GM12878 (cell line): ENCODE results near the gene HSPA12B. TPM values are rescaled to one million over a fixed set of nuclear protein-coding genes. Genes with fewer than 3 reads are reported as not detected.
A peak's percentile ranks its signal among the peaks of the same experiment; 100 is the strongest.

ENCODE experiments used
- ATAC-seq: fragments of 200-7000 bp; cut with Tn5 transposase; 3 replicates; pipeline ENCODE4 v1.9.1; 2020; ENCODE audit warnings: mild to moderate bottlenecking, moderate library complexity
- BruUV-seq: library from RNA; stranded (reverse); fragments of 400-500 nt; replicated peaks from 2 replicates; lab custom pipeline; 2021; lab: Mats Ljungman, UMichigan
- CTCF ChIA-PET: fragments of 300-600 bp; sonication (Branson Sonifier 250); formaldehyde crosslinking; extraction: SDS; loops from one replicate; lab custom pipeline; 2021; ENCODE audit warnings: inconsistent platforms; lab: Yijun Ruan, JAX
- POLR2A ChIA-PET: fragments of 350-600 bp; formaldehyde crosslinking; extraction: SDS; loops from one replicate; lab custom pipeline; 2021; ENCODE audit warnings: inconsistent platforms; lab: Charles Lee
- RAD21 ChIA-PET: fragments of 300-600 bp; sonication (Branson Sonifier 250); formaldehyde crosslinking; loops from one replicate; lab custom pipeline; 2023; ENCODE audit warnings: antibody characterized with exemption; ENCODE audit not compliant: unreplicated experiment; lab: Charles Lee
- SMC1A ChIA-PET: fragments of 300-600 bp; sonication (Branson Sonifier 250); formaldehyde crosslinking; loops from one replicate; lab custom pipeline; 2023; ENCODE audit not compliant: unreplicated experiment, uncharacterized antibody; lab: Charles Lee
- DNase-seq: peaks from one replicate; pipeline ENCODE4 v3.0.0-alpha.2; 2011; ENCODE audit warnings: low read depth, low spot score
- FAIRE-seq: peaks from 3 replicates; lab custom pipeline; 2011; peaks lifted over from hg19 to GRCh38; lab: Jason Lieb, UNC
- H2AFZ ChIP-seq: 2 replicates; pipeline ENCODE4 v1.6.0; 2011; ENCODE audit warnings: low read depth, low read length, control low read depth; ENCODE audit not compliant: control insufficient read depth
- H3K27ac ChIP-seq: 2 replicates; pipeline ENCODE4 v1.5.1; 2011; ENCODE audit warnings: control low read depth; ENCODE audit not compliant: control insufficient read depth, insufficient read depth
- H3K27me3 ChIP-seq, 2 experiments: replicated peaks in 1 of 2; 2 replicates each; pipeline versions ENCODE4 v1.6.0 to v1.6.1; 2011; ENCODE audit warnings: low read length in 1 of 2; ENCODE audit not compliant: control insufficient read depth in 2 of 2, insufficient read depth in 2 of 2
- H3K36me3 ChIP-seq, 2 experiments: 2 replicates each; pipeline ENCODE4 v1.5.1; 2011; ENCODE audit warnings: low read length in 1 of 2; ENCODE audit not compliant: control insufficient read depth in 2 of 2, insufficient read depth in 2 of 2
- H3K4me1 ChIP-seq: 2 replicates; pipeline ENCODE4 v1.6.1; 2011; ENCODE audit warnings: mild to moderate bottlenecking, low read length, moderate library complexity, mixed read lengths; ENCODE audit not compliant: control insufficient read depth, insufficient read depth
- H3K4me2 ChIP-seq: 2 replicates; pipeline ENCODE4 v1.6.0; 2011; ENCODE audit warnings: control low read depth; ENCODE audit not compliant: control insufficient read depth, insufficient read depth
- H3K4me3 ChIP-seq: fragments of 200-600 bp; sonication (generic); 2 replicates; pipeline ENCODE4 v1.5.1; 2016
- H3K79me2 ChIP-seq: 2 replicates; pipeline ENCODE4 v1.6.0; 2011; ENCODE audit warnings: low read length; ENCODE audit not compliant: control insufficient read depth, insufficient read depth
- H3K9ac ChIP-seq: 2 replicates; pipeline ENCODE4 v1.8.0; 2011; ENCODE audit warnings: low read length, control low read depth, mixed read lengths; ENCODE audit not compliant: control insufficient read depth, insufficient read depth
- H3K9me3 ChIP-seq: replicated peaks from 3 replicates; pipeline ENCODE4 v1.5.1; 2011; ENCODE audit warnings: mild to moderate bottlenecking, low read length; ENCODE audit not compliant: control insufficient read depth, insufficient read depth
- H4K20me1 ChIP-seq: 2 replicates; pipeline ENCODE4 v1.6.0; 2011; ENCODE audit not compliant: control insufficient read depth, insufficient read depth
- CREM ChIP-seq: IDR thresholded peaks from 2 replicates; pipeline ENCODE4 v1.6.1; 2014; ENCODE audit warnings: antibody characterized with exemption, low read depth
- ETV6 ChIP-seq, 2 experiments: fragments of 450-650 bp in 1 of 2; IDR thresholded peaks in 1 of 2; conservative IDR thresholded peaks in 1 of 2; 2 replicates each; pipeline ENCODE4 v1.6.1; 2014; ENCODE audit warnings: antibody characterized with exemption in 1 of 2, borderline replicate concordance in 1 of 2, low read depth in 1 of 2, mild to moderate bottlenecking in 1 of 2, moderate library complexity in 1 of 2
- IRF4 ChIP-seq: IDR thresholded peaks from 2 replicates; pipeline ENCODE4 v1.6.1; 2011; ENCODE audit warnings: low read depth, low read length
- PAX8 ChIP-seq: fragments of 450-650 bp; IDR thresholded peaks from 2 replicates; pipeline ENCODE4 v1.6.1; 2017; ENCODE audit warnings: mild to moderate bottlenecking, moderate library complexity
- YBX1 ChIP-seq: fragments of 450-650 bp; IDR thresholded peaks from 2 replicates; pipeline ENCODE4 v1.6.1; 2016; ENCODE audit warnings: antibody characterized with exemption
- ZNF384 ChIP-seq: IDR thresholded peaks from 2 replicates; pipeline ENCODE4 v1.6.1; 2012; ENCODE audit warnings: low read depth, mild to moderate bottlenecking, low read length, improper control_type of control experiment, borderline replicate concordance
- WGBS: methylation state at CpG from one replicate; pipeline ENCODE4 v1.1.6; 2016; ENCODE audit warnings: low lambda C conversion rate; ENCODE audit not compliant: insufficient replicate concordance, insufficient coverage; ENCODE audit errors: missing lambda C conversion rate; 5-methylcytosine and 5-hydroxymethylcytosine counted together
- in situ Hi-C: fragments of 300-500 bp; cut with MboI; formaldehyde crosslinking; loops from 9 replicates; pipeline ENCODE4 v1.14.3; 2018; ENCODE audit warnings: mixed read lengths
- intact Hi-C: fragments of 100-400 bp; cut with micrococcal nuclease; formaldehyde crosslinking; loops from one replicate; pipeline ENCODE4 v1.14.2; 2022; ENCODE audit not compliant: unreplicated experiment
- polyA plus RNA-seq, 11 experiments: library from polyadenylated mRNA; depleted of rRNA in 4 of 11; unstranded in 6 of 11; stranded (reverse) in 5 of 11; fragments of >200 nt; fragmentation: Nextera tagmentation in 4 of 11; fragmentation: Illumina TruSeq in 1 of 11; extraction: Ambion mirVana in 4 of 11; extraction: Trizol in 1 of 11; gene quantifications; 1 replicate in 1 of 11; 2 replicates in 10 of 11; pipeline versions ENCODE4 v1.2.1 to v1.2.3, GENCODE V29; 2011 to 2016; ENCODE audit warnings: inconsistent platforms in 2 of 11, missing spikeins in 2 of 11, low read depth in 1 of 11
- total RNA-seq, 4 experiments: library from RNA; depleted of rRNA in 3 of 4; stranded (reverse); fragments of >200 nt in 3 of 4; fragmentation: Illumina TruSeq in 1 of 4; extraction: Trizol in 1 of 4; gene quantifications; 2 replicates each; pipeline versions ENCODE4 v1.2.1 to v1.2.3, GENCODE V29; 2013 to 2021

Gene HSPA12B
- total and polyA plus RNA-seq, 10 of the 15 experiments (the other 5 are each of a cell fraction or from before 2014, with no cell fraction given), result 0.08 TPM; not detected in 9

- H4K20me1 ChIP-seq, result no peaks in the 10 kb centered on the region
- no peak overlapping the region for H2AFZ ChIP-seq
- TF ChIP-seq YBX1 (no peak), IRF4 (no peak)
- H3K9ac ChIP-seq, result no peak overlapping the region
- ChIA-PET POLR2A (interaction anchor here (0.7 kb wide), 1 partner anchor 191 kb away, joined by 3 read pairs; no protein-coding TSS in a partner anchor), CTCF (no interaction called here), SMC1A (no interaction called here), RAD21 (interaction anchor here (0.7 to 0.8 kb wide), 2 partner anchors 812 to 929 kb away, joined by 3 read pairs; no protein-coding TSS in a partner anchor)
- H3K4me2 ChIP-seq, result no peak overlapping the region
- peaks cover 0 to 2% of the 10 kb centered on the region in 2 experiments; a peak in 1 of 4 replicates for H3K36me3 ChIP-seq
- in situ Hi-C loops, result no loop called here
- no peaks in the 10 kb centered on the region for H3K27me3 ChIP-seq
- H3K27ac ChIP-seq, result no peak overlapping the region
- ATAC-seq (peak; percentile 68), FAIRE-seq (no peak), DNase-seq (no peak)
- WGBS, result 58% methylated on average over 10 of the region's 10 CpGs
- BruUV-seq, result no TSS peak
- intact Hi-C loops, result no loop called here
- no peaks in the 10 kb centered on the region for H3K79me2 ChIP-seq
- no peaks in the 10 kb centered on the region for H3K9me3 ChIP-seq
- H3K4me3 ChIP-seq, result no peak overlapping the region
- H3K4me1 ChIP-seq, result peaks cover 14% of the 10 kb centered on the region
These were observed 28.3 kb downstream of the HSPA12B start for GRCh38 chr20:3760655-3761348.

- Histone ChIP-seq H3K4me2 (no peak overlapping the region), H3K9me3 (no peaks in the 10 kb centered on the region), H3K36me3 (no peaks in the 10 kb centered on the region; a peak in 1 of 4 replicates), H3K79me2 (peaks cover 14% of the 10 kb centered on the region), H3K27me3 (no peaks in the 10 kb centered on the region), H2AFZ (no peak overlapping the region), H3K4me1 (peaks cover 29% of the 10 kb centered on the region), H3K27ac (no peak overlapping the region), H3K9ac (no peak overlapping the region), H3K4me3 (no peak overlapping the region), H4K20me1 (no peaks in the 10 kb centered on the region)
- ChIA-PET RAD21 (interaction anchor here (0.6 kb wide), 1 partner anchor 121 kb away, joined by 3 read pairs; no protein-coding TSS in a partner anchor), SMC1A (no interaction called here), CTCF (interaction anchor here (5.7 kb wide), 1 partner anchor 10 kb away, joined by 52 read pairs; no protein-coding TSS in a partner anchor), POLR2A (interaction anchor here (0.6 kb wide), 1 partner anchor 26 kb away, joined by 3 read pairs; no protein-coding TSS in a partner anchor)
- no peak for ATAC-seq
- FAIRE-seq, result no peak
- DNase-seq, result no peak
- 73% methylated on average over 8 of the region's 8 CpGs for WGBS
- TF ChIP-seq PAX8 (no peak), ETV6 (conservative IDR thresholded peaks at IDR 0.05 in 1 of 2, IDR thresholded peaks at IDR 0.05 in 1 of 2; ENCODE audit: borderline replicate concordance in 1 of 2, low read depth in 1 of 2) (no peak), CREM (no peak), ZNF384 (no peak)
- in situ Hi-C loops (no loop called here), intact Hi-C loops (no loop called here)
- no TSS peak for BruUV-seq
These were observed 31.5 kb downstream of the HSPA12B start for GRCh38 chr20:3763671-3764601.
